Measurements from ENCODE around the gene KIF18A. TPM values are rescaled to one million over a fixed set of nuclear protein-coding genes. Genes with fewer than 3 reads are reported as not detected.

KIF18A gene
- total and polyA plus RNA-seq, 2 of the 8 experiments (the other 6 are each of a cell fraction or from before 2014, with no cell fraction given) = 4.0 to 23.3 TPM

DNA sequence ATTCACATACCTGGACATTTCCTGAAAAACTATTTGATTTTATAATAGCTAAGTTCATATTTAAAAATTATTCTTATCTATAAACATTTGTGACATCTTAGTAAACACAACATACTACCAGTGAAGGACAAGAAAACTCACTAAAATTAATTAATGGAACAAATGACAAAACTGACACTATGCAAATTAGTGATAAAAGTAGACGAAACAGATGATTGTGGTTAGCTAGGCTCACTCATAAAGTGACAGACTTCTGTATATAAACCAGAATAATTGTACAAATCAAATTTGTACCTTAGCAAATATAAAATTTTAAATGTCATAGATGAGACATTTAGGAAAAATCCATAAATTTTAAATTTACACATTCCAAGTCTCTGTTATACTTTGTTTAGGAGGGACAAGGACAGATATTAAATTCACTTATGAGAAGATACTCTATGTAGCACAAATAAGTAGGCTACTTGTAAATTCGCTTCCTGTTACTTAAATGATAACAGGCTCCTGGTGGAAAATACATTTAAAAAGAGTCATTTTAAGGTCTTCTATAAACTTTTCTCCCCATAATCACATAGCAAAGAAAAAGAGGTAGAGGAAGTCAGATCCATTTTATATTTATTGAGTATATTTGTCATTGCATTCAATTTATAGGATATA lies 81.2 kb downstream of the KIF18A start:
- H3K56ac ChIP-seq (replicated peaks; ENCODE audit: insufficient read length, low read depth, low read length) = no peak overlapping the region
- no peaks in the 10 kb centered on the region for H3K4me1 ChIP-seq (replicated peaks in 1 of 4; ENCODE audit: control insufficient read depth in 3 of 4, insufficient read depth in 4 of 4, low read length in 3 of 4)
- no peak for TF ChIP-seq SIN3A (conservative IDR thresholded peaks at IDR 0.05 in 1 of 2, IDR thresholded peaks at IDR 0.05 in 1 of 2; ENCODE audit: low read depth in 1 of 2, low read length in 2 of 2)
- TF ChIP-seq EZH2 (IDR thresholded peaks at IDR 0.05; ENCODE audit: low read depth, low read length, severe bottlenecking) = no peak
- TF ChIP-seq, protein P1, sequence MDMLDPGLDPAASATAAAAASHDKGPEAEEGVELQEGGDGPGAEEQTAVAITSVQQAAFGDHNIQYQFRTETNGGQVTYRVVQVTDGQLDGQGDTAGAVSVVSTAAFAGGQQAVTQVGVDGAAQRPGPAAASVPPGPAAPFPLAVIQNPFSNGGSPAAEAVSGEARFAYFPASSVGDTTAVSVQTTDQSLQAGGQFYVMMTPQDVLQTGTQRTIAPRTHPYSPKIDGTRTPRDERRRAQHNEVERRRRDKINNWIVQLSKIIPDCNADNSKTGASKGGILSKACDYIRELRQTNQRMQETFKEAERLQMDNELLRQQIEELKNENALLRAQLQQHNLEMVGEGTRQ (IDR thresholded peaks at IDR 0.05; ENCODE audit: low read length) = no peak
- no peak for TF ChIP-seq CBX5 (IDR thresholded peaks at IDR 0.05; ENCODE audit: low read depth, low read length)
- no peak for TF ChIP-seq SIX5 (IDR thresholded peaks at IDR 0.05; ENCODE audit: low read depth, low read length)
- no peak for TF ChIP-seq KDM4A (IDR thresholded peaks at IDR 0.05; ENCODE audit: low read depth, low read length, severe bottlenecking)
- no peak for TF ChIP-seq HDAC6 (IDR thresholded peaks at IDR 0.05; ENCODE audit: low read depth, low read length)
- TF ChIP-seq, protein P2, sequence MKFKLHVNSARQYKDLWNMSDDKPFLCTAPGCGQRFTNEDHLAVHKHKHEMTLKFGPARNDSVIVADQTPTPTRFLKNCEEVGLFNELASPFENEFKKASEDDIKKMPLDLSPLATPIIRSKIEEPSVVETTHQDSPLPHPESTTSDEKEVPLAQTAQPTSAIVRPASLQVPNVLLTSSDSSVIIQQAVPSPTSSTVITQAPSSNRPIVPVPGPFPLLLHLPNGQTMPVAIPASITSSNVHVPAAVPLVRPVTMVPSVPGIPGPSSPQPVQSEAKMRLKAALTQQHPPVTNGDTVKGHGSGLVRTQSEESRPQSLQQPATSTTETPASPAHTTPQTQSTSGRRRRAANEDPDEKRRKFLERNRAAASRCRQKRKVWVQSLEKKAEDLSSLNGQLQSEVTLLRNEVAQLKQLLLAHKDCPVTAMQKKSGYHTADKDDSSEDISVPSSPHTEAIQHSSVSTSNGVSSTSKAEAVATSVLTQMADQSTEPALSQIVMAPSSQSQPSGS (IDR thresholded peaks at IDR 0.05; ENCODE audit: low read length) = no peak
- no peaks in the 10 kb centered on the region for H3K79me1 ChIP-seq (ENCODE audit: low read depth, low read length)
- 86% methylated on average over 2 of the region's 2 CpGs; no CpG with 5 or more reads in 1 of the 2 experiments for WGBS, 2 experiments (ENCODE audit: extremely low coverage in 1 of 2, insufficient coverage in 1 of 2, insufficient read length in 1 of 2, insufficient replicate concordance in 2 of 2, low coverage in 1 of 2, low lambda C conversion rate in 2 of 2, missing lambda C conversion rate in 1 of 2)
- H2BK20ac ChIP-seq (ENCODE audit: low read length) = no peak overlapping the region
- no peak overlapping the region for H2BK5ac ChIP-seq (ENCODE audit: low read depth, low read length)
- peaks cover 0 to 6% (median 0%) of the 10 kb centered on the region in 4 experiments; a peak in 3 of 8 replicates for H3K36me3 ChIP-seq (ENCODE audit: control insufficient read depth in 2 of 4, insufficient read depth in 4 of 4, low read length in 3 of 4)
- no peak overlapping the region for H3K27ac ChIP-seq (ENCODE audit: low read depth, low read length)
- no peak overlapping the region for H2AFZ ChIP-seq (ENCODE audit: low read length)
- H2AK5ac ChIP-seq (ENCODE audit: low read depth, low read length) = no peak overlapping the region
- H4K8ac ChIP-seq (ENCODE audit: extremely low read depth, insufficient read depth, low read length) = no peak overlapping the region
- no peak for FAIRE-seq
- no peak overlapping the region for H4K91ac ChIP-seq (replicated peaks; ENCODE audit: insufficient read length, low read length)
- no peak overlapping the region for H3K9ac ChIP-seq (replicated peaks in 1 of 4; ENCODE audit: extremely low read depth in 1 of 4, low read depth in 3 of 4, low read length in 3 of 4)
- H3K27me3 ChIP-seq (replicated peaks in 1 of 4; ENCODE audit: control insufficient read depth in 3 of 4, extremely low read depth in 1 of 4, insufficient read depth in 3 of 4, low read length in 3 of 4) = no peaks in the 10 kb centered on the region
- no peak overlapping the region for H3K23ac ChIP-seq (ENCODE audit: insufficient read length)
- H3K4me3 ChIP-seq (ENCODE audit: extremely low read depth in 1 of 4, insufficient read depth in 2 of 4, low read depth in 3 of 4, low read length in 4 of 4) = no peak overlapping the region
- H3K4me2 ChIP-seq (ENCODE audit: insufficient read depth in 1 of 2, low read depth in 2 of 2, low read length in 2 of 2) = no peak overlapping the region
- H4K20me1 ChIP-seq (replicated peaks in 1 of 2; ENCODE audit: control insufficient read depth in 1 of 2, insufficient read depth in 2 of 2, low read length in 2 of 2) = no peaks in the 10 kb centered on the region
- no peak overlapping the region for H2BK12ac ChIP-seq (ENCODE audit: low read depth, low read length)
- H4K5ac ChIP-seq (ENCODE audit: insufficient read length, low read depth, low read length) = no peak overlapping the region
- DNase-seq (ENCODE audit: low read depth in 1 of 2, low spot score in 2 of 2) = no peak
- H3K79me2 ChIP-seq (ENCODE audit: control insufficient read depth in 1 of 2, insufficient read depth in 2 of 2, low read length in 2 of 2) = no peaks in the 10 kb centered on the region
- ChIA-PET POLR2A (ENCODE audit: partially characterized antibody) (no interaction called here), CTCF (ENCODE audit: partially characterized antibody) (interaction anchor here (1.0 kb wide), 1 partner anchor 12 kb away, joined by 3 read pairs; no protein-coding TSS in a partner anchor)
- no peak overlapping the region for H2BK15ac ChIP-seq (ENCODE audit: low read length)
- no peak overlapping the region for H3K14ac ChIP-seq (ENCODE audit: insufficient read length)
- H3K18ac ChIP-seq (ENCODE audit: extremely low read depth, low read length) = no peak overlapping the region
- H3K4ac ChIP-seq (replicated peaks; ENCODE audit: insufficient read length, low read depth, low read length) = no peak overlapping the region
- no peaks in the 10 kb centered on the region for H3K23me2 ChIP-seq (ENCODE audit: low read depth, low read length)
- H2BK120ac ChIP-seq (replicated peaks; ENCODE audit: low read depth, low read length) = no peak overlapping the region
- H3K9me3 ChIP-seq (ENCODE audit: insufficient read depth in 2 of 2, low read depth in 1 of 2, low read length in 1 of 2) = no peaks in the 10 kb centered on the region
